Activated T-helper 1 cell treated with anti-CD3 and anti-CD28 coated beads, Interleukin-12 subunit alpha, Interleukin-12 subunit beta, Interleukin-2, Interleukin-4 antibody, amounts not matched to agents 30 ng/mL and 10 ng/mL and 1 ng/mL, durations not matched to agents 14 hours and 24 hours and 36 hours (primary cell): ENCODE results near the gene APOL4. TPM values are rescaled to one million over a fixed set of nuclear protein-coding genes. Genes with fewer than 3 reads are reported as not detected.
"Not testable (repeated sequence)": the region's sequence is repeated elsewhere in the genome, so short reads cannot be mapped to it uniquely, and the experiment has no call there.

Experiments used
- DNase-seq: peaks from one replicate; pipeline ENCODE4 v3.0.0; 2021; ENCODE audit warnings: low spot score
- H3K27ac Mint-ChIP-seq: one replicate; pipeline ENCODE4 v1.8.0; 2021; ENCODE audit warnings: mild to moderate bottlenecking, mixed read lengths
- H3K27me3 Mint-ChIP-seq: one replicate; pipeline ENCODE4 v1.8.0; 2022; ENCODE audit warnings: mild to moderate bottlenecking, moderate library complexity, mixed read lengths; ENCODE audit not compliant: insufficient read depth
- H3K36me3 Mint-ChIP-seq: one replicate; pipeline ENCODE4 v1.8.0; 2021; ENCODE audit warnings: low read depth, mixed read lengths
- H3K4me1 Mint-ChIP-seq: one replicate; pipeline ENCODE4 v1.8.0; 2021; ENCODE audit warnings: low read depth, mixed read lengths
- H3K4me3 Mint-ChIP-seq: one replicate; pipeline ENCODE4 v1.8.0; 2021; ENCODE audit warnings: mild to moderate bottlenecking, moderate library complexity, mixed read lengths
- H3K9me3 Mint-ChIP-seq: one replicate; pipeline ENCODE4 v1.8.0; 2021; ENCODE audit warnings: mixed read lengths
- intact Hi-C: fragments of 100-400 bp; cut with micrococcal nuclease; formaldehyde crosslinking; loops from one replicate; pipeline ENCODE4 v1.15.1; 2024
- total RNA-seq: library from RNA; stranded (reverse); gene quantifications from 2 replicates; pipeline ENCODE4 v1.2.3, GENCODE V29; 2022

Gene APOL4
- total RNA-seq, 1 donor from 2014 or later: 0.18 TPM

- no peaks in the 10 kb centered on the region for H3K9me3 Mint-ChIP-seq
- intact Hi-C loops: no loop called here
- H3K27ac Mint-ChIP-seq: no peak overlapping the region
Observed at GRCh38 chr22:36198536-36198935, 3.1 kb downstream of the APOL4 start.

GRCh38 chr22:36197514-36198146 lies 4.0 kb downstream of the APOL4 start:
- intact Hi-C loops: no loop called here
- H3K9me3 Mint-ChIP-seq: no peaks in the 10 kb centered on the region
- H3K27me3 Mint-ChIP-seq: peaks cover 9% of the 10 kb centered on the region
- H3K4me3 Mint-ChIP-seq: no peak overlapping the region
- H3K27ac Mint-ChIP-seq: peak overlapping the region; percentile 24
- peaks cover 16% of the 10 kb centered on the region for H3K4me1 Mint-ChIP-seq
- no peak for DNase-seq
- H3K36me3 Mint-ChIP-seq: no peaks in the 10 kb centered on the region

More at GRCh38 chr22:36198536-36198935, 3.1 kb downstream of the APOL4 start:
- H3K4me3 Mint-ChIP-seq: no peak overlapping the region
- H3K27me3 Mint-ChIP-seq: peaks cover 9% of the 10 kb centered on the region
- peaks cover 16% of the 10 kb centered on the region for H3K4me1 Mint-ChIP-seq
- no peaks in the 10 kb centered on the region for H3K36me3 Mint-ChIP-seq
- no peak for DNase-seq

GRCh38 chr22:36197065-36197440 lies 4.6 kb downstream of the APOL4 start:
- Mint-ChIP-seq H3K9me3 (no peaks in the 10 kb centered on the region), H3K36me3 (no peaks in the 10 kb centered on the region), H3K4me3 (no peak overlapping the region), H3K27me3 (peaks cover 11% of the 10 kb centered on the region), H3K4me1 (peaks cover 16% of the 10 kb centered on the region), H3K27ac (no peak overlapping the region)
- DNase-seq: no peak
- intact Hi-C loops: no loop called here

- intact Hi-C loops: no loop called here
- Mint-ChIP-seq H3K27ac (no peak overlapping the region), H3K9me3 (no peaks in the 10 kb centered on the region), H3K4me3 (no peak overlapping the region), H3K36me3 (no peaks in the 10 kb centered on the region), H3K27me3 (peaks cover 13% of the 10 kb centered on the region), H3K4me1 (peaks cover 16% of the 10 kb centered on the region)
- DNase-seq: no peak
Observed at GRCh38 chr22:36196254-36197064, 5.2 kb downstream of the APOL4 start.

GRCh38 chr22:36194971-36195370 lies 6.6 kb downstream of the APOL4 start:
- intact Hi-C loops: loop anchor here (1.0 kb wide), 1 partner anchor 82 kb away; no protein-coding TSS in a partner anchor
- DNase-seq: peak; percentile 14
- Mint-ChIP-seq H3K9me3 (no peaks in the 10 kb centered on the region), H3K4me1 (peaks cover 16% of the 10 kb centered on the region), H3K4me3 (no peak overlapping the region), H3K27me3 (peaks cover 7% of the 10 kb centered on the region), H3K36me3 (no peaks in the 10 kb centered on the region), H3K27ac (no peak overlapping the region)

- Mint-ChIP-seq H3K36me3 (no peaks in the 10 kb centered on the region), H3K9me3 (no peaks in the 10 kb centered on the region), H3K27me3 (peaks cover 6% of the 10 kb centered on the region), H3K4me1 (peaks cover 16% of the 10 kb centered on the region), H3K4me3 (no peak overlapping the region), H3K27ac (no peak overlapping the region)
- intact Hi-C loops: loop anchor here (1.0 kb wide), 1 partner anchor 83 kb away; no protein-coding TSS in a partner anchor
- no peak for DNase-seq
Observed at GRCh38 chr22:36194385-36194784, 7.2 kb downstream of the APOL4 start.

- Mint-ChIP-seq H3K9me3 (no peaks in the 10 kb centered on the region), H3K27ac (no peak overlapping the region), H3K4me1 (peaks cover 16% of the 10 kb centered on the region), H3K27me3 (peaks cover 7% of the 10 kb centered on the region), H3K4me3 (no peak overlapping the region), H3K36me3 (no peaks in the 10 kb centered on the region)
- no peak for DNase-seq
- intact Hi-C loops: no loop called here
Observed at GRCh38 chr22:36193577-36193976, 8.0 kb downstream of the APOL4 start.

GRCh38 chr22:36193171-36193570 lies 8.4 kb downstream of the APOL4 start:
- Mint-ChIP-seq H3K4me1 (peaks cover 12% of the 10 kb centered on the region), H3K27me3 (peaks cover 7% of the 10 kb centered on the region), H3K36me3 (no peaks in the 10 kb centered on the region), H3K4me3 (no peak overlapping the region), H3K9me3 (no peaks in the 10 kb centered on the region), H3K27ac (no peak overlapping the region)
- intact Hi-C loops: no loop called here
- DNase-seq: no peak

- Mint-ChIP-seq H3K4me1 (peaks cover 6% of the 10 kb centered on the region), H3K27ac (no peak overlapping the region), H3K36me3 (no peaks in the 10 kb centered on the region), H3K9me3 (no peaks in the 10 kb centered on the region), H3K27me3 (peaks cover 7% of the 10 kb centered on the region), H3K4me3 (no peak overlapping the region)
- no peak for DNase-seq
- intact Hi-C loops: no loop called here
Observed at GRCh38 chr22:36192542-36192941, 9.1 kb downstream of the APOL4 start.

- intact Hi-C loops: no loop called here
- Mint-ChIP-seq H3K9me3 (no peaks in the 10 kb centered on the region), H3K27ac (no peak overlapping the region), H3K36me3 (no peaks in the 10 kb centered on the region), H3K4me1 (no peaks in the 10 kb centered on the region), H3K4me3 (no peak overlapping the region), H3K27me3 (peaks cover 11% of the 10 kb centered on the region)
- DNase-seq: no peak
Observed at GRCh38 chr22:36191106-36191836, 10.3 kb downstream of the APOL4 start.

- H3K9me3 Mint-ChIP-seq, intact Hi-C loops, H3K4me1 Mint-ChIP-seq, H3K4me3 Mint-ChIP-seq, H3K36me3 Mint-ChIP-seq, H3K27me3 Mint-ChIP-seq, DNase-seq, H3K27ac Mint-ChIP-seq: not testable (repeated sequence)
Observed at GRCh38 chr22:36187862-36188261, 13.7 kb downstream of the APOL4 start.

GRCh38 chr22:36185828-36186624 lies 15.6 kb downstream of the APOL4 start:
- H3K27me3 Mint-ChIP-seq: peaks cover 5% of the 10 kb centered on the region
- no peaks in the 10 kb centered on the region for H3K9me3 Mint-ChIP-seq
- no peak overlapping the region for H3K27ac Mint-ChIP-seq
- no peaks in the 10 kb centered on the region for H3K4me1 Mint-ChIP-seq
- no peaks in the 10 kb centered on the region for H3K36me3 Mint-ChIP-seq
- DNase-seq: no peak
- intact Hi-C loops: no loop called here
- no peak overlapping the region for H3K4me3 Mint-ChIP-seq
